DND-41 (cell line): ENCODE measurements around the gene FBXO8.

ENCODE experiments used
- ATAC-seq: fragments of 200-7000 bp; cut with Tn5 transposase; 3 replicates; pipeline ENCODE4 v1.9.1; 2021; ENCODE audit warnings: low read depth; ENCODE audit not compliant: insufficient read depth
- DNase-seq: peaks from one replicate; pipeline ENCODE4 v3.0.0-alpha.2; 2020
- H2AFZ ChIP-seq: 2 replicates; pipeline ENCODE4 v1.6.0; 2012; ENCODE audit warnings: low read depth, low read length
- H3K27ac ChIP-seq: 2 replicates; pipeline ENCODE4 v1.5.1; 2012; ENCODE audit warnings: low read length, inconsistent platforms
- H3K27me3 ChIP-seq: fragments of 200-600 bp; sonication (generic); 2 replicates; pipeline ENCODE4 v1.6.0; 2012; ENCODE audit warnings: low read length, mild to moderate bottlenecking, inconsistent platforms; ENCODE audit not compliant: insufficient read depth, poor library complexity
- H3K36me3 ChIP-seq: 2 replicates; pipeline ENCODE4 v1.5.1; 2012; ENCODE audit warnings: low read length, inconsistent platforms; ENCODE audit not compliant: insufficient read depth
- H3K4me1 ChIP-seq: 2 replicates; pipeline ENCODE4 v1.5.1; 2012; ENCODE audit warnings: mild to moderate bottlenecking, low read length; ENCODE audit not compliant: insufficient read depth
- H3K4me2 ChIP-seq: 2 replicates; pipeline ENCODE4 v1.6.0; 2012; ENCODE audit warnings: mild to moderate bottlenecking, moderate library complexity, low read length, inconsistent platforms; ENCODE audit not compliant: insufficient read depth
- H3K4me3 ChIP-seq, 2 experiments: fragments of 200-600 bp in 1 of 2; shearing (Covaris generic) in 1 of 2; 2 replicates each; pipeline ENCODE4 v1.5.1; 2012 to 2016; ENCODE audit warnings: inconsistent platforms in 2 of 2, low read length in 2 of 2, mild to moderate bottlenecking in 2 of 2, low read depth in 1 of 2, moderate library complexity in 1 of 2
- H3K79me2 ChIP-seq: 2 replicates; pipeline ENCODE4 v1.6.0; 2012; ENCODE audit warnings: low read length, inconsistent platforms; ENCODE audit not compliant: insufficient read depth
- H3K9ac ChIP-seq: 2 replicates; pipeline ENCODE4 v1.6.0; 2012; ENCODE audit warnings: low read depth, mild to moderate bottlenecking, inconsistent platforms, low read length, moderate library complexity
- H3K9me3 ChIP-seq: 2 replicates; pipeline ENCODE4 v1.5.1; 2012; ENCODE audit warnings: low read length, moderate library complexity, mild to moderate bottlenecking, inconsistent platforms; ENCODE audit not compliant: insufficient read depth, severe bottlenecking
- H4K20me1 ChIP-seq: 2 replicates; pipeline ENCODE4 v1.6.0; 2012; ENCODE audit warnings: low read length; ENCODE audit not compliant: insufficient read depth
- CTCF ChIP-seq: IDR thresholded peaks from 2 replicates; pipeline ENCODE4 v1.5.1; 2012; ENCODE audit warnings: borderline replicate concordance, low read length, moderate library complexity, mild to moderate bottlenecking; ENCODE audit not compliant: poor library complexity, severe bottlenecking; ENCODE audit errors: extremely low read depth
- EZH2 ChIP-seq: IDR thresholded peaks from 3 replicates; pipeline ENCODE4 v1.6.1; 2012; ENCODE audit warnings: borderline replicate concordance, low read depth, mild to moderate bottlenecking, moderate library complexity, low read length, inconsistent platforms; ENCODE audit not compliant: severe bottlenecking

Gene FBXO8

GRCh38 chr4:174260099-174260498, 23.4 kb downstream of the FBXO8 start:
- H3K4me3 ChIP-seq: no peak overlapping the region
- no peak overlapping the region for H2AFZ ChIP-seq
- H3K79me2 ChIP-seq: peaks cover 13% of the 10 kb centered on the region
- peaks cover 12% of the 10 kb centered on the region; the same call in 1 of the 2 replicates for H3K36me3 ChIP-seq
- no peaks in the 10 kb centered on the region for H3K4me1 ChIP-seq
- no peak for ATAC-seq
- peaks cover 3% of the 10 kb centered on the region; the same call in 1 of the 2 replicates for H4K20me1 ChIP-seq
- DNase-seq: no peak
- H3K9me3 ChIP-seq: no peaks in the 10 kb centered on the region
- no peak for TF ChIP-seq EZH2
- TF ChIP-seq CTCF: no peak
- H3K27me3 ChIP-seq: no peaks in the 10 kb centered on the region
- no peak overlapping the region for H3K27ac ChIP-seq
- no peak overlapping the region for H3K9ac ChIP-seq
- H3K4me2 ChIP-seq: no peak overlapping the region

- no peaks in the 10 kb centered on the region for H3K27me3 ChIP-seq
- peaks cover 10% of the 10 kb centered on the region; the same call in 1 of the 2 replicates for H3K79me2 ChIP-seq
- no peak overlapping the region for H3K27ac ChIP-seq
- ATAC-seq (no peak), DNase-seq (no peak)
- no peaks in the 10 kb centered on the region for H3K4me1 ChIP-seq
- peaks cover 12% of the 10 kb centered on the region; the same call in 1 of the 2 replicates for H3K36me3 ChIP-seq
- no peak overlapping the region for H3K4me3 ChIP-seq
- no peak overlapping the region for H3K4me2 ChIP-seq
- H3K9ac ChIP-seq: no peak overlapping the region
- H3K9me3 ChIP-seq: no peaks in the 10 kb centered on the region
- no peak overlapping the region for H2AFZ ChIP-seq
- TF ChIP-seq EZH2 (no peak), CTCF (peak; percentile 3)
- peaks cover 3% of the 10 kb centered on the region; the same call in 1 of the 2 replicates for H4K20me1 ChIP-seq
These were observed 23.9 kb downstream of the FBXO8 start for GRCh38 chr4:174259580-174259979.

- Histone ChIP-seq H2AFZ (no peak overlapping the region), H3K4me1 (no peaks in the 10 kb centered on the region), H3K4me3 (no peak overlapping the region), H3K27me3 (no peaks in the 10 kb centered on the region), H3K27ac (no peak overlapping the region), H3K9me3 (no peaks in the 10 kb centered on the region), H3K36me3 (peaks cover 7% of the 10 kb centered on the region; the same call in 1 of the 2 replicates), H3K4me2 (no peak overlapping the region), H3K9ac (no peak overlapping the region), H3K79me2 (no peaks in the 10 kb centered on the region), H4K20me1 (no peaks in the 10 kb centered on the region)
- DNase-seq (no peak), ATAC-seq (no peak)
- no peak for TF ChIP-seq CTCF
- TF ChIP-seq EZH2: no peak
These were observed 27.2 kb downstream of the FBXO8 start for GRCh38 chr4:174256277-174256713.
